Caco-2 (cell line): ENCODE data around the gene RTCA. TPM values are rescaled to one million over a fixed set of nuclear protein-coding genes. Genes with fewer than 3 reads are reported as not detected.

ENCODE experiments used
- BruUV-seq: library from RNA; stranded (reverse); fragments of 400-500 nt; replicated peaks from 2 replicates; lab custom pipeline; 2021; lab: Mats Ljungman, UMichigan
- CTCF ChIA-PET: fragments of 300-600 bp; sonication (Branson Sonifier 250); formaldehyde crosslinking; loops from one replicate; lab custom pipeline; 2022; ENCODE audit warnings: antibody characterized with exemption; lab: Charles Lee
- POLR2A ChIA-PET: fragments of 300-600 bp; sonication (Branson Sonifier 250); formaldehyde crosslinking; loops from one replicate; lab custom pipeline; 2022; ENCODE audit warnings: antibody characterized with exemption; lab: Charles Lee
- DNase-seq, 2 experiments: peaks; one replicate each; pipeline versions ENCODE4 v3.0.0 to v3.0.0-alpha.2; 2020 to 2022
- H3K27me3 ChIP-seq: replicated peaks from 2 replicates; pipeline ENCODE4 v1.6.0; 2011; ENCODE audit warnings: low read length; ENCODE audit not compliant: control insufficient read depth, insufficient read depth
- H3K36me3 ChIP-seq: 2 replicates; pipeline ENCODE4 v1.5.1; 2011; ENCODE audit warnings: low read length; ENCODE audit not compliant: control insufficient read depth, insufficient read depth
- H3K4me1 ChIP-seq: fragments of 250-450 bp; sonication (Bioruptor Pico); 2 replicates; pipeline ENCODE4 v1.5.1; 2020; ENCODE audit warnings: mild to moderate bottlenecking
- H3K4me3 ChIP-seq: 2 replicates; pipeline ENCODE4 v1.5.1; 2011; ENCODE audit warnings: low read depth, mild to moderate bottlenecking, control low read depth, low read length
- H3K9me3 ChIP-seq: fragments of 250-450 bp; sonication (Bioruptor Pico); 2 replicates; pipeline ENCODE4 v1.5.1; 2020; ENCODE audit warnings: mild to moderate bottlenecking, moderate library complexity
- H3K27ac Mint-ChIP-seq: one replicate; pipeline ENCODE4 v1.8.0; 2022; ENCODE audit warnings: mixed read lengths; ENCODE audit not compliant: unreplicated experiment
- H3K27me3 Mint-ChIP-seq: one replicate; pipeline ENCODE4 v1.8.0; 2022; ENCODE audit warnings: mixed read lengths; ENCODE audit not compliant: insufficient read depth, unreplicated experiment
- H3K36me3 Mint-ChIP-seq: one replicate; pipeline ENCODE4 v1.8.0; 2022; ENCODE audit warnings: mild to moderate bottlenecking, mixed read lengths; ENCODE audit not compliant: insufficient read depth, unreplicated experiment
- H3K4me1 Mint-ChIP-seq: one replicate; pipeline ENCODE4 v1.8.0; 2022; ENCODE audit warnings: low read depth, mixed read lengths; ENCODE audit not compliant: unreplicated experiment
- H3K4me3 Mint-ChIP-seq: one replicate; pipeline ENCODE4 v1.8.0; 2022; ENCODE audit warnings: mild to moderate bottlenecking, moderate library complexity, mixed read lengths; ENCODE audit not compliant: unreplicated experiment
- H3K9me3 Mint-ChIP-seq: one replicate; pipeline ENCODE4 v1.8.0; 2022; ENCODE audit warnings: mixed read lengths; ENCODE audit not compliant: unreplicated experiment
- intact Hi-C: fragments of 100-400 bp; cut with micrococcal nuclease; formaldehyde crosslinking; loops from one replicate; pipeline ENCODE4 v1.10.0; 2022; ENCODE audit not compliant: unreplicated experiment
- total RNA-seq: library from RNA; stranded (reverse); gene quantifications from 2 replicates; pipeline ENCODE4 v1.2.3, GENCODE V29; 2022
- TF ChIP-seq, protein P1 (sequence below), 2 experiments: fragments of 200-600 bp in 1 of 2; IDR thresholded peaks; 1 replicate in 1 of 2; 2 replicates in 1 of 2; pipeline versions ENCODE4 v1.5.1 to v1.8.0; 2011 to 2022; ENCODE audit warnings: antibody characterized with exemption in 1 of 2, control low read depth in 1 of 2, inconsistent platforms in 1 of 2, low read depth in 1 of 2, low read length in 1 of 2, mild to moderate bottlenecking in 1 of 2, moderate library complexity in 1 of 2; ENCODE audit not compliant: insufficient read depth in 1 of 2, severe bottlenecking in 1 of 2, unreplicated experiment in 1 of 2

RTCA gene
- total RNA-seq, 1 experiment from 2014 or later, result 31.4 TPM

DNA sequence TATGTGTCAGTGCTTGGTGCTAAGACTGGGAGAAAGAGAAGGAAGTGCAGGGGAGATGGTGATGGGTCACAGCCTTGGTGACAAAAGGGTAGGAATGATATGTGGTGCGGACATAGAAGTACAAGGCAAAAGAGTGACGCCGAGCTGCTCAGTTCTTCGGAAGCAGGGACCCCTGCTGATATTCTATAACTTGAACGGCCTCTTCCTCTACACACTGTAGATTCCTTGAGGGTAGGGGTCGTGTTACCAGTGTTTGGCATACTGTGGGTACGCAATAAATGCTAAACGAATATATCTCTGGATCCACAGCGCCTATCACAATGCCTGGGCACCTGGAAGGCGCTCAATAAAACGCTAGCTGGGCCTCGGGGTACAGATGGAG lies 16.9 kb upstream of the RTCA start:
- intact Hi-C loops, result loop anchor here (2.0 kb wide), 1 partner anchor 18 kb away; the partner anchor contains the start of gene RTCA
- CTCF ChIA-PET, result no interaction called here
- Histone ChIP-seq H3K9me3 (no peaks in the 10 kb centered on the region), H3K4me1 (peaks cover 12% of the 10 kb centered on the region; the same call in 1 of the 2 replicates), H3K36me3 (no peaks in the 10 kb centered on the region), H3K4me3 (peak overlapping the region; percentile 48), H3K27me3 (no peaks in the 10 kb centered on the region)
- no peaks in the 10 kb centered on the region for H3K36me3 Mint-ChIP-seq
- no peak overlapping the region for H3K4me3 Mint-ChIP-seq
- BruUV-seq, result TSS peak; percentile 69
- TF ChIP-seq, protein P1, sequence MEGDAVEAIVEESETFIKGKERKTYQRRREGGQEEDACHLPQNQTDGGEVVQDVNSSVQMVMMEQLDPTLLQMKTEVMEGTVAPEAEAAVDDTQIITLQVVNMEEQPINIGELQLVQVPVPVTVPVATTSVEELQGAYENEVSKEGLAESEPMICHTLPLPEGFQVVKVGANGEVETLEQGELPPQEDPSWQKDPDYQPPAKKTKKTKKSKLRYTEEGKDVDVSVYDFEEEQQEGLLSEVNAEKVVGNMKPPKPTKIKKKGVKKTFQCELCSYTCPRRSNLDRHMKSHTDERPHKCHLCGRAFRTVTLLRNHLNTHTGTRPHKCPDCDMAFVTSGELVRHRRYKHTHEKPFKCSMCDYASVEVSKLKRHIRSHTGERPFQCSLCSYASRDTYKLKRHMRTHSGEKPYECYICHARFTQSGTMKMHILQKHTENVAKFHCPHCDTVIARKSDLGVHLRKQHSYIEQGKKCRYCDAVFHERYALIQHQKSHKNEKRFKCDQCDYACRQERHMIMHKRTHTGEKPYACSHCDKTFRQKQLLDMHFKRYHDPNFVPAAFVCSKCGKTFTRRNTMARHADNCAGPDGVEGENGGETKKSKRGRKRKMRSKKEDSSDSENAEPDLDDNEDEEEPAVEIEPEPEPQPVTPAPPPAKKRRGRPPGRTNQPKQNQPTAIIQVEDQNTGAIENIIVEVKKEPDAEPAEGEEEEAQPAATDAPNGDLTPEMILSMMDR (IDR thresholded peaks at IDR 0.05; ENCODE audit: insufficient read depth in 1 of 2, low read depth in 1 of 2, low read length in 1 of 2, severe bottlenecking in 1 of 2, unreplicated experiment in 1 of 2), result no peak
- peaks cover 14% of the 10 kb centered on the region for H3K4me1 Mint-ChIP-seq
- no peaks in the 10 kb centered on the region for H3K9me3 Mint-ChIP-seq
- POLR2A ChIA-PET, result interaction anchor here (0.5 to 2.7 kb wide), 2 partner anchors 17 to 440 kb away, joined by 3 to 15 read pairs; partner anchors contain the start of gene RTCA
- no peak overlapping the region for H3K27ac Mint-ChIP-seq
- no peaks in the 10 kb centered on the region for H3K27me3 Mint-ChIP-seq
- DNase-seq, result no peak

DNA sequence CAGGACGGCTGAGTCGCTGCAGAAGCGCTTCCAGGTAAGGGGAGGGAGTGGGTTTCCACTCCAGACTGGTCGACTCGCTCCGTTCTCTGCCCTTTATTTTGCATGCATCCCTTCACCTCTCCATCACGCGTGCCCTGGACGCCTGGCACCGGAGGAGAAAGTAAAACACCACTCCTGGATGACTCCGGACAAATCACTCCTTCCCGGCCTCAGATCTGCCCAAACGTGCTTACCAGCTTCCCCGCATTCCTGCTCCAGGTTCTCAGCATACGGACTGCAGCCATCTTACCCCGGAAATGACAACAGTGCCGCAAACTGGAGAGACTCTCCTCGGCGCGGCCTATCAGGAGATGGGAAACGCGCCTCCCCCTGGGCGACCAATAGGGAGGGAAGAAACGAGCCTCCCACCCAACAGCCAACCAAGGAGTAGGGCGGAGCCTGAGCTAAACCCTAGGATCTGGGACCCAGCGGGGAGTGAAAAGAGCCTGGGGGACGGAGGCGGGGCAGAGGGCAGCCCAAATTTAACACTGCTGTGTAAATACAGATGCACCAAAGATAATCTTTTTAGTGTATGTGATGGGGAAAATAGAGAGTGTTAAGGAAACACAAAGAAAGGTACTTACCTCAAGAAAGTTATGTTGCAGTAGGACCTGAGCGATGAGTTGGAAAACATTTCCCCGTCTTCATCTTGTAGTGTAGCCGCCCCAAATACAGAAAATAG lies 16.3 kb upstream of the RTCA start, which contains the start of gene DBT:
TSS of gene DBT (minus strand) at position 298 of the 721 bp plus-strand sequence. CDS start at position 284, 14 bp downstream.
- CTCF ChIA-PET, result no interaction called here
- Histone ChIP-seq H3K36me3 (no peaks in the 10 kb centered on the region), H3K9me3 (no peaks in the 10 kb centered on the region), H3K27me3 (no peaks in the 10 kb centered on the region), H3K4me1 (peaks cover 12% of the 10 kb centered on the region; the same call in 1 of the 2 replicates), H3K4me3 (peak within 1 kb of the TSS; percentile 48)
- Mint-ChIP-seq H3K9me3 (no peaks in the 10 kb centered on the region), H3K4me1 (peaks cover 14% of the 10 kb centered on the region), H3K4me3 (no peak within 1 kb of the TSS), H3K36me3 (no peaks in the 10 kb centered on the region), H3K27ac (no peak within 1 kb of the TSS), H3K27me3 (no peaks in the 10 kb centered on the region)
- intact Hi-C loops, result loop anchor here (2.0 kb wide), 1 partner anchor 17 kb away; the partner anchor contains the start of gene RTCA
- TF ChIP-seq, protein P1 (IDR thresholded peaks at IDR 0.05; ENCODE audit: insufficient read depth in 1 of 2, low read depth in 1 of 2, low read length in 1 of 2, severe bottlenecking in 1 of 2, unreplicated experiment in 1 of 2), result no peak
- DNase-seq, result peak; percentile 89 to 90
- no TSS peak for BruUV-seq
- POLR2A ChIA-PET, result interaction anchor here (0.5 to 2.7 kb wide), 4 partner anchors 17 to 484 kb away, joined by 3 to 15 read pairs (median 4); partner anchors contain the start of gene RTCA

DNA sequence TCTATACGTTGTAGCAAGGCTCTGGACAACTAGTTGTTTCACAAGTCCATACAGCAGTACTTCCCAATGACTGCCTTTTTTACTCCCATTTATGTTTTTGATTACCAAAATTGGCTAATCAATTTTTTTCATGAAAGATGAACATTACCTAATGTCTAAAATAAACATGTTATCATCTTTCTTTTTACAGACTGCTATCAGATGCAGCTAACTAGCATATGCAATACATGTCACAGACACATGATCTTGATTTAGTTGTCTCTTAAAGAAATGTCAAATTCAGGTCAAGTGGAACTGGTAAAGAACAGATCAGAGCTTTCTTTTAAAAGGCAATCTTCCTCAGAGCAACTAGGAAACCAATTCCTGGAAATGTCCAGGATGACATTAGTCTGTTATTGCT lies 15.8 kb upstream of the RTCA start:
- no peak for DNase-seq
- Histone ChIP-seq H3K9me3 (no peaks in the 10 kb centered on the region), H3K27me3 (no peaks in the 10 kb centered on the region), H3K4me3 (peak overlapping the region; percentile 48), H3K36me3 (no peaks in the 10 kb centered on the region), H3K4me1 (peaks cover 12% of the 10 kb centered on the region; the same call in 1 of the 2 replicates)
- Mint-ChIP-seq H3K9me3 (no peaks in the 10 kb centered on the region), H3K27ac (no peak overlapping the region), H3K27me3 (no peaks in the 10 kb centered on the region), H3K4me3 (no peak overlapping the region), H3K4me1 (peaks cover 14% of the 10 kb centered on the region), H3K36me3 (no peaks in the 10 kb centered on the region)
- intact Hi-C loops, result no loop called here
- TF ChIP-seq, protein P1 (IDR thresholded peaks at IDR 0.05; ENCODE audit: insufficient read depth in 1 of 2, low read depth in 1 of 2, low read length in 1 of 2, severe bottlenecking in 1 of 2, unreplicated experiment in 1 of 2), result no peak
- POLR2A ChIA-PET, result interaction anchor here (0.6 to 2.7 kb wide), 3 partner anchors 16 to 484 kb away, joined by 3 to 15 read pairs (median 4); partner anchors contain the start of gene RTCA
- BruUV-seq, result no TSS peak
- CTCF ChIA-PET, result no interaction called here
